Measurements from ENCODE around the gene B4GALNT4. TPM values are rescaled to one million over a fixed set of nuclear protein-coding genes. Genes with fewer than 3 reads are reported as not detected.
"Not testable (repeated sequence)": the region's sequence is repeated elsewhere in the genome, so short reads cannot be mapped to it uniquely, and the experiment has no call there.

B4GALNT4 gene
- total and polyA plus RNA-seq, 5 experiments from 2014 or later = 0.16 to 1.3 (median 0.39) TPM; not detected in 2

DNA sequence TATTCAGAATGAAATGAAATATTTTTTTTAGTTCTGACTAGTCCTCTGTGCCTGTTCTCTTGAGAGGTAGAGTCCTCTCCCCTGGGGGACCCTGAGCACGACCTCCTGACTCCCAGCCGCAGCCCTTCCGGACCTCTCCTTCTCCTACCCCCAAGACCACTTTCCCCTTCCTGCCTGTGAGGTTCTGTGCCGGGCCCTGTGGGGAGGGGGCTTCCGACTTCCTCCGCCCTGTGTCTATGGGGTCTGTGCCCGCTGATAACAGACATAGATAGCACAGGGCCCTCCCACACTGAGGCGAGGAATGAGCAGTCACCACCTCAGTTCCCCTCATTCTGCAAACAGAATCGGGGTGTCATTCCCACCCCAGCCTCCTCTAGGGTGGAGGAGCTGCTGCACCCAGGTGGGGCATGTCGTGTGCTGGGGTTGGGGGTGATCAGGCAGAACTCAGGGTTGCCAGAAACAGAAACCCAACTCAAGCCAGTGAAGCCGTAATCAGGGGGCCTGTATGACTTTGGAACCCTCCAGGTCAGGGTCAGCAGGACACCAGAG lies 12.9 kb downstream of the B4GALNT4 start:
- H3K9me3 Mint-ChIP-seq = peaks cover 0 to 7% (median 2%) of the 10 kb centered on the region in 9 donors
- POLR2A ChIA-PET = no interaction called here

GRCh38 chr11:383431-383830 lies 14.1 kb downstream of the B4GALNT4 start:
- H3K36me3 Mint-ChIP-seq = peaks cover 0 to 8% (median 8%) of the 10 kb centered on the region in 3 donors
- peaks cover 0 to 9% (median 6%) of the 10 kb centered on the region in 9 donors for H3K9me3 Mint-ChIP-seq
- no peak overlapping the region for H3K27ac Mint-ChIP-seq
- peaks cover 0 to 9% (median 0%) of the 10 kb centered on the region in 5 donors for H3K27me3 Mint-ChIP-seq
- POLR2A ChIA-PET = no interaction called here
- no peak for ATAC-seq
- peaks cover 5 to 24% (median 13%) of the 10 kb centered on the region in 4 donors for H3K4me1 Mint-ChIP-seq
- peak overlapping the region in 1 of 10 donors; percentile 9 for H3K4me3 Mint-ChIP-seq
- no peak for DNase-seq

More for the DNA sequence above, 12.9 kb downstream of the B4GALNT4 start:
- Mint-ChIP-seq H3K27me3 (peaks cover 0 to 11% (median 2%) of the 10 kb centered on the region in 5 donors), H3K4me3 (peak overlapping the region in 4 of 10 donors; percentile 3 to 45 (median 36)), H3K36me3 (peaks cover 0 to 6% (median 5%) of the 10 kb centered on the region in 3 donors), H3K27ac (peak overlapping the region in 7 of 10 donors; percentile 31 to 85 (median 40)), H3K4me1 (peaks cover 5 to 11% (median 7%) of the 10 kb centered on the region in 4 donors)
- ATAC-seq (peak; percentile 33 to 53), DNase-seq (no peak)

- POLR2A ChIA-PET = no interaction called here
- no peak for ATAC-seq
- Mint-ChIP-seq H3K27ac (no peak overlapping the region), H3K36me3 (peaks cover 0 to 8% (median 8%) of the 10 kb centered on the region in 3 donors), H3K4me1 (peaks cover 5 to 26% (median 13%) of the 10 kb centered on the region in 4 donors), H3K4me3 (no peak overlapping the region), H3K27me3 (peaks cover 0 to 3% (median 0%) of the 10 kb centered on the region in 5 donors), H3K9me3 (peaks cover 0 to 9% (median 6%) of the 10 kb centered on the region in 9 donors)
- DNase-seq = no peak
These were observed 15.2 kb downstream of the B4GALNT4 start for GRCh38 chr11:384511-384910.

DNA sequence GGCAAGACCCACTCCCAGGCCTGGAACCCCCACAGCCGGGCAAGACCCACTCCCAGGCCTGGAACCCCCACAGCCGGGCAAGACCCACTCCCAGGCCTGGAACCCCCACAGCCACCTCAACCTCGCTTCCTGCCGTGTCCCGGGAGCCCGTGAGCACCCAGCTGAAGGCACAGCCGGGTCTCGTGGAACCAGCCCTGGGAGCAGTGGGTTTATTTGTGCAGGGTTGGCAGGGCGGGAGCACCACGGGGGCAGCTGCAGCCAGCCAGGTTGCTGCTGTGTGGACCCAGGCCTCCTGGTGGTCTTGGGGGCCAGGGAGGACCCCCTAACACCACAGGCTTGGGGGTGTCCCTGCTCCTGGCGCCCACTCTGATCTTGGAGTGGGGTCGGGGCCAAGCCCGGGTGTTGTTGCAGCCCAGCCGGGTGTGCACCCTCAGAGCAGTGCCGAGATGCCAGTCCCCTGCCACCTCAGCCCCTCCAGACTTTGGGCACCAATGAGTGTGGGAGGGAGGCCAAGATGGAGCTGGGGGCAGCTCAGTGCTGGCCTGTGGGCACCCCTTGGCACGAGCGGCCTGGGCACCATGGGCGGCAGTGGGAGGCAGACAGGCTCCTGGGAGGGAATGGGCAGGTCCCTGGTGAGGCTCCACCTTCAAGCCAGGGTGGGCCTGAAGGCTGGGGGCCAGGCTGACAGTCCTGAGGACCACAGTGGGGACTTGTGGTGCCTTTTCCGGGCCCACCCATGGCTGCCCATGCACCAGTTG lies 16.5 kb downstream of the B4GALNT4 start:
- H3K27me3 Mint-ChIP-seq = peaks cover 0 to 3% (median 0%) of the 10 kb centered on the region in 5 donors
- H3K4me1 Mint-ChIP-seq = peaks cover 5 to 26% (median 13%) of the 10 kb centered on the region in 4 donors
- H3K36me3 Mint-ChIP-seq = peaks cover 0 to 8% (median 8%) of the 10 kb centered on the region in 3 donors
- H3K9me3 Mint-ChIP-seq = peaks cover 0 to 9% (median 6%) of the 10 kb centered on the region in 9 donors
- ATAC-seq = no peak
- no peak for DNase-seq
- no peak overlapping the region for H3K4me3 Mint-ChIP-seq
- POLR2A ChIA-PET = interaction anchor here (0.6 kb wide), 1 partner anchor 22 kb away, joined by 4 read pairs; no protein-coding TSS in a partner anchor
- H3K27ac Mint-ChIP-seq = no peak overlapping the region

DNA sequence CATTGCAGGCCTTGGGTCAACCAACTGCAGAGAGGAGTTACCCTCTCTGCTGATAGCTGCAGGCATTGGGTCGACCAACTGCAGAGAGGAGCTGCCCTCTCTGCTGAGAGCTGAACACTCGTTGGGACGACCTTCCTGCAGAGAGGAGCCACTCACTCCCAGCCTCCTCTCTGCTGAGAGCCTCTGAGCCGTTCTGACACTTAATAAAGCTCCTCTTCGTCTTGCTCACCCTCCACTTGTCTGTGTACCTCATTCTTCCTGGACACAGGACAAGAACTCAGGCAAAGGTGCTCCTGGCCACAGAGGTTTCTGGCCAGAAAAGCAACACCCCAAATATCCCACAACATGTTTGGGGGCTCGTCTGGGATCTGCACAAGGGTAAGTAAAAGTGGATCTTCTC lies 17.2 kb downstream of the B4GALNT4 start:
- POLR2A ChIA-PET = interaction anchor here (0.6 to 1.3 kb wide), 2 partner anchors 21 to 120 kb away, joined by 3 to 4 read pairs; no protein-coding TSS in a partner anchor
- no peak overlapping the region for H3K4me3 Mint-ChIP-seq

GRCh38 chr11:387193-387793 lies 18.0 kb downstream of the B4GALNT4 start:
- ATAC-seq = peak in 1 of 2 donors; percentile 33
- Mint-ChIP-seq H3K27ac (peak overlapping the region in 4 of 10 donors; percentile 12 to 78 (median 38)), H3K4me1 (peaks cover 2 to 20% (median 9%) of the 10 kb centered on the region in 4 donors), H3K27me3 (no peaks in the 10 kb centered on the region), H3K9me3 (peaks cover 0 to 9% (median 6%) of the 10 kb centered on the region in 9 donors), H3K36me3 (peaks cover 0 to 8% (median 8%) of the 10 kb centered on the region in 3 donors), H3K4me3 (peak overlapping the region in 1 of 10 donors; percentile 20)
- no peak for DNase-seq
- POLR2A ChIA-PET = interaction anchor here (0.9 to 1.3 kb wide), 2 partner anchors 25 to 119 kb away, joined by 3 read pairs; no protein-coding TSS in a partner anchor

More for the DNA sequence above, 17.2 kb downstream of the B4GALNT4 start:
- ATAC-seq = no peak
- Mint-ChIP-seq H3K4me1 (peaks cover 5 to 26% (median 13%) of the 10 kb centered on the region in 4 donors), H3K9me3 (peaks cover 0 to 9% (median 6%) of the 10 kb centered on the region in 9 donors), H3K27me3 (peaks cover 0 to 3% (median 0%) of the 10 kb centered on the region in 5 donors), H3K27ac (peak overlapping the region in 1 of 10 donors; percentile 42), H3K36me3 (peaks cover 0 to 8% (median 8%) of the 10 kb centered on the region in 3 donors)
- no peak for DNase-seq

- ATAC-seq, H3K27me3 Mint-ChIP-seq, DNase-seq, H3K9me3 Mint-ChIP-seq, H3K27ac Mint-ChIP-seq, POLR2A ChIA-PET, H3K4me3 Mint-ChIP-seq, H3K36me3 Mint-ChIP-seq: not testable (repeated sequence)
- H3K4me1 Mint-ChIP-seq = peaks cover 2 to 15% (median 8%) of the 10 kb centered on the region in 4 donors
These were observed 20.1 kb downstream of the B4GALNT4 start for GRCh38 chr11:389369-389768.

DNA sequence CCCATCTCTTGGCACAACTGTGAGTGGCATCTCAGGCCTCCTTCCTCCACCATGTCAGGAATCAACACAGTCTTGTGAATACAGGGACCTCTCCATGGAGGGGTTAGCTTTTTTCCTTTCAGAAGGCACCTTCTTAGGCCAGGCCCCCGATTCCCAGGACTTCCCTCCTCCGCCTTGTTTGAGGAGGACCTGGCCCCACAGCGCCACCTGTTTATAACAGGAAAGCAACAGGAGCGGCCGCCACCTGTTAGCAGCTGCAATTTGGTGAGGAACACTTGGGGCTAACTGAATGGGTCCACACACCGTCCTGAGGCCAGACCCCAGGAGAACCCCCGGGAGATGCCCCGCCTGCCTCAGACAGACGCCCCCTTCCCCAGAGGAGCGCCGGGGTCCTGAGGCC lies 20.9 kb downstream of the B4GALNT4 start:
- H3K9me3 Mint-ChIP-seq = peaks cover 0 to 9% (median 6%) of the 10 kb centered on the region in 9 donors
- POLR2A ChIA-PET = interaction anchor here (1.1 to 1.4 kb wide), 2 partner anchors 15 to 58 kb away, joined by 4 to 5 read pairs; no protein-coding TSS in a partner anchor
- H3K27ac Mint-ChIP-seq = no peak overlapping the region
- H3K36me3 Mint-ChIP-seq = peaks cover 0 to 8% (median 8%) of the 10 kb centered on the region in 3 donors
- peaks cover 2 to 15% (median 8%) of the 10 kb centered on the region in 4 donors for H3K4me1 Mint-ChIP-seq
- H3K4me3 Mint-ChIP-seq = no peak overlapping the region
- H3K27me3 Mint-ChIP-seq = no peaks in the 10 kb centered on the region
- ATAC-seq (no peak), DNase-seq (no peak)

DNA sequence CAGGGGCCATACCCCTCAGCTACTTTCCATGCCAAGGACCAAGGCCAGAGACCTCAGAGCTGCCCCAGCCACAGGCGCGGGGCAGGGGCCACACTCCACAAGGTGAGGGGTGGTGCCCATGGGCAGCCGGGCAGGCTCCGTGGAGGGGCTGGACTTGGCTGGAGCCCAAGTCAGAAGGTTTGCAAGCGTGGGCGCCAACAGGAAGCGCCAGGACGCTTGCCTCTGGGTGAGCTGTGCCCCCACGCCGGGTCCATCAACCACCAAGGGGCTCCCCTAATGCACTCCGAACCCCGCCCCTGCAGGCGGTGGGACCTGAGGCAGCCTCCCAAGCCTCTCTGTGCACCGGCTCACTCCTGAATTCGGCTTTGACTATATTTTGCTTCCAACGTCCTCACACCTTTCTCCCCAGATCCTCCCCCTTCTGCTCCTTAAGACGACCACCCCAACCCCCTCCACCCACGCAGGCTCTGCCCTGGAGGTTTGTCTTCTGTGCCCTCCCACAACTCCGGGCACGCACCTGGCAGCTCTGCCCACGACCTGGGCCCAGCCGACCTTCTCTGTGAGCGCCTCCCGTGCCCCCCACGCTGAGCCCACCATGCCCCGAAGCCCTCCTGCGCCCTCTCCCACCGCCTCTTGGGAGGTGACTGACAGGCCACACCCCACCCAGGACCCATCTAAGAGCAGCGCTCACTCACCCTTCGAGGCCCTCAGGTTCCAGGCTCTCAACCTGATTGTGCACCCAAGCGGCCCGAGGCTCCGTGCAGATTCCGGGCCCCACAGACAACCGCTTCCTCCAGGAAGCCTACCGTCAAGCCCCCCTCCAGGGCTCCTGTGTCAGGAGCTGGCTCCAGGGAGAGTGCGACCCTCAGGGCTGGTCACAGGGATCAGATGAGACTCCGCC lies 22.1 kb downstream of the B4GALNT4 start:
- H3K9me3 Mint-ChIP-seq = peaks cover 0 to 9% (median 4%) of the 10 kb centered on the region in 9 donors
- no peak overlapping the region for H3K4me3 Mint-ChIP-seq
- H3K27ac Mint-ChIP-seq = no peak overlapping the region
- DNase-seq = no peak
- no peak for ATAC-seq
- peaks cover 2 to 15% (median 9%) of the 10 kb centered on the region in 4 donors for H3K4me1 Mint-ChIP-seq
- H3K27me3 Mint-ChIP-seq = no peaks in the 10 kb centered on the region
- peaks cover 0 to 8% (median 8%) of the 10 kb centered on the region in 3 donors for H3K36me3 Mint-ChIP-seq
- POLR2A ChIA-PET = interaction anchor here (1.4 to 1.7 kb wide), 2 partner anchors 14 to 16 kb away, joined by 4 to 5 read pairs; no protein-coding TSS in a partner anchor

- no peak overlapping the region for H3K4me3 Mint-ChIP-seq
- ATAC-seq (no peak), DNase-seq (no peak)
- H3K27me3 Mint-ChIP-seq = no peaks in the 10 kb centered on the region
- no peak overlapping the region for H3K27ac Mint-ChIP-seq
- peaks cover 0 to 7% (median under 1%) of the 10 kb centered on the region in 9 donors for H3K9me3 Mint-ChIP-seq
- POLR2A ChIA-PET = interaction anchor here (0.6 to 1.7 kb wide), 2 partner anchors 12 to 15 kb away, joined by 3 to 5 read pairs; no protein-coding TSS in a partner anchor
- H3K4me1 Mint-ChIP-seq = peaks cover 2 to 13% (median 7%) of the 10 kb centered on the region in 4 donors
- H3K36me3 Mint-ChIP-seq = peaks cover 0 to 2% (median 1%) of the 10 kb centered on the region in 3 donors
These were observed 22.9 kb downstream of the B4GALNT4 start for GRCh38 chr11:392102-392777.
